Measurements from ENCODE around the gene HOXD4.

HOXD4 gene

DNA sequence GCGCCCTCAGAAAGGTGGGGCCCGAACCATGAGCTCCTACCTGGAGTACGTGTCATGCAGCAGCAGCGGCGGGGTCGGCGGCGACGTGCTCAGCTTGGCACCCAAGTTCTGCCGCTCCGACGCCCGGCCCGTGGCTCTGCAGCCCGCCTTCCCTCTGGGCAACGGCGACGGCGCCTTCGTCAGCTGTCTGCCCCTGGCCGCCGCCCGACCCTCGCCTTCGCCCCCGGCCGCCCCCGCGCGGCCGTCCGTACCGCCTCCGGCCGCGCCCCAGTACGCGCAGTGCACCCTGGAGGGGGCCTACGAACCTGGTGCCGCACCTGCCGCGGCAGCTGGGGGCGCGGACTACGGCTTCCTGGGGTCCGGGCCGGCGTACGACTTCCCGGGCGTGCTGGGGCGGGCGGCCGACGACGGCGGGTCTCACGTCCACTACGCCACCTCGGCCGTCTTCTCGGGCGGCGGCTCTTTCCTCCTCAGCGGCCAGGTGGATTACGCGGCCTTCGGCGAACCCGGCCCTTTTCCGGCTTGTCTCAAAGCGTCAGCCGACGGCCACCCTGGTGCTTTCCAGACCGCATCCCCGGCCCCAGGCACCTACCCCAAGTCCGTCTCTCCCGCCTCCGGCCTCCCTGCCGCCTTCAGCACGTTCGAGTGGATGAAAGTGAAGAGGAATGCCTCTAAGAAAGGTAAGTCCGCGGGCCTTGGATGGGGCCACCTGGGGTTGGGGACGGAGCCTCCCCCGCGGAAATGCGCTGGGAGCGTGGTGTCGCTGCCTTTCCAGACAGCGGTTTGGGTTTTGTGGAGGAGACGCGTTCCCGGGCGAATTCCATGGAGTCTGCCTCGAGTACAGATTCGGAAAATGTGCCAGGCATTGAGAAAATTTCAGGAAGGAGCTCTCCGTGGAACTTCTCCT lies 37.7 kb downstream of the HOXD4 start:
- DNase-seq (ENCODE audit: low spot score): no peak

DNA sequence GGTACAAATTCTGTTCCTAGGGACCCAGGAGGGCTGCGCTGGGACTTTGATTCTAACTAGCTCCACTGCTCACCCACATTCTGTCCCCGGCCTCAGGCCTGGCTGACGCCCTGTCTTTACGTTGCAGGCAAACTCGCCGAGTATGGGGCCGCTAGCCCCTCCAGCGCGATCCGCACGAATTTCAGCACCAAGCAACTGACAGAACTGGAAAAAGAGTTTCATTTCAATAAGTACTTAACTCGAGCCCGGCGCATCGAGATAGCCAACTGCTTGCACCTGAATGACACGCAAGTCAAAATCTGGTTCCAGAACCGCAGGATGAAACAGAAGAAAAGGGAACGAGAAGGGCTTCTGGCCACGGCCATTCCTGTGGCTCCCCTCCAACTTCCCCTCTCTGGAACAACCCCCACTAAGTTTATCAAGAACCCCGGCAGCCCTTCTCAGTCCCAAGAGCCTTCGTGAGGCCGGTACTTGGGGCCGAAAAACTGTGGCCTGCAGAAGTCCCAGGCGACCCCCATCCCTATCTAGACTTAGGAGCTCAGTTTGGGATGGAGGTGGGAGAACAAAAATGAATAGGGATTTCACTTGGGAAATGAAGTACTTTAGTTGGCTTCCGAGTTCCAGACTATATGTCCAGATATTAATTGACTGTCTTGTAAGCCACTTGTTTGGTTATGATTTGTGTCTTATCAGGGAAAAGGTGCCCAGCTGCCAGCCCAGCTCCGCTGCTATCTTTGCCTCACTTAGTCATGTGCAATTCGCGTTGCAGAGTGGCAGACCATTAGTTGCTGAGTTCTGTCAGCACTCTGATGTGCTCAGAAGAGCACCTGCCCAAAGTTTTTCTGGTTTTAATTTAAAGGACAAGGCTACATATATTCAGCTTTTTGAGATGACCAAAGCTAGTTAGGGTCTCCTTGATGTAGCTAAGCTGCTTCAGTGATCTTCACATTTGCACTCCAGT lies 38.6 kb downstream of the HOXD4 start:
- DNase-seq (ENCODE audit: low spot score): no peak

DNA sequence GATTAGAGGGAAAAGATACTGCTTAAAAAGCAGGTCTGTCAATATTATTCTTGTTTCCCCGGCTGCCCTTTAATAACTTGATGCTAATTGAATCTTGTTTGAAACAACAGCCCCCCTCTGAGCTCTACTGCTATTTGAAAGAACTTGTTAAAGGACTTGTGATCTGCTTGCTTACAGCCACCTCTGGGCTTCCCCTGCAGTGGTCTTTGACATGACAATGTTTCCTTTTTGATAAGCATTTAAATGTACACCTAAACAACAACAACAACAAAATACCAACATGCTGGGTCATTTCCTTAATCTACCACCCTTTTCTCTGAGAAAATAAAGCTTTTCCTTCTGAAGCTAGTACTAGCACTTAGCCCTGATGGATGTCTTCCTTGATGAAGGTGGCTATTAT lies 41.0 kb downstream of the HOXD4 start:
- no peak for DNase-seq (ENCODE audit: low spot score)

DNA sequence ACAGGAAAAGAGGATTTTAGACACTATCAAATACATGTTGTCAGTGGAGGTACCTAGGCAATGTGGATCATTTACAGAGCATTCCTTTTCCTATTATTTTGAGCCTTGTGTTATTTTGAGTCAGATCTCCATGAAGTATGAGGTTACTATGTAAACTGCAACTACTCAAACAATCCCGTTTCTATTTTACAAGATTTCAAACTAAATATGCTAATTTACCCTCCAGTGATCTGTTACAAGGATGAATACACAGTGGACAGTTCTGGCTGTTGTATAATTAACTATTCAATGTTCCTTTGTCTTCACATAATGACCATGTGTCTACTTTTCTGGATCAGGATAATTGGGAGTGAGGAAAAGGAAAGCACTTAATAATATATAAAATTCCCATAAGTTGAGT lies 41.7 kb downstream of the HOXD4 start:
- DNase-seq (ENCODE audit: low spot score): no peak

DNA sequence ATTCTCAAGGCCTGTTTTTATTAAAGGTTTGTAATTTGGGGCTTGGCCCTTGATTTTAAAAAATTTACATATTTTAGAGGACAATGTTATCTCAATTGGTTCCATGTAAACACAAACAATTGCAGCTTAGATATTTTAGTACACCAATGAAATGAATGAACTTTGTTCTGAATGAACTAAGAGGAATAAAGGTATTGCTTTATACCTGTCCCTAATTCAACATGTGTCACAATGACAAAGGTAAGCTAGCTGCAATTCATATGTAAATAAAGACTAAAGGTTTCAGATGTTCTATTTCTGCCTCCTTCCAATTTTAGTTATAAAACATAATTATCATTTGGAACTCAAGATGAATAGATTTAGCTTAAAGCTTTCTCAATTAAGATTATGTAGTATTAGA lies 48.6 kb downstream of the HOXD4 start:
- no peak for DNase-seq (ENCODE audit: low spot score)

DNA sequence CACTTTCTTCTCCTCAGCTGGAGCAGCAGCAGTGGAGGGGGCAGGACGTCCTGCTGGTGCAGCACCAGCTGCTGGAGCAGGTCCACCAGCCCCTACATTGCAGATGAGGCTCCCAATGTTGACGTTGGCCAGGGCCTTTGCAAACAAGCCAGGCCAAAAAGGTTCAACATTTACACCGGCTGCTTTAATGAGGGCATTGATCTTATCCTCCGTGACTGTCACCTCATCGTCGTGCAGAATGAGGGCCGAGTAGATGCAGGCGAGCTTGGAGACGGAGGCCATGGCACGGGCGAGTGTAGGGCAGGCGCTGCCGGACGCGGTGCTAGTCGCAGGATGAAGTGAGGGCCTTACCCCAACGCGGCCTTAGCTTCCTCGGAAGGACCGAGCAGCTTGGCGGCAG lies 49.6 kb downstream of the HOXD4 start:
- DNase-seq (ENCODE audit: low spot score): no peak

DNA sequence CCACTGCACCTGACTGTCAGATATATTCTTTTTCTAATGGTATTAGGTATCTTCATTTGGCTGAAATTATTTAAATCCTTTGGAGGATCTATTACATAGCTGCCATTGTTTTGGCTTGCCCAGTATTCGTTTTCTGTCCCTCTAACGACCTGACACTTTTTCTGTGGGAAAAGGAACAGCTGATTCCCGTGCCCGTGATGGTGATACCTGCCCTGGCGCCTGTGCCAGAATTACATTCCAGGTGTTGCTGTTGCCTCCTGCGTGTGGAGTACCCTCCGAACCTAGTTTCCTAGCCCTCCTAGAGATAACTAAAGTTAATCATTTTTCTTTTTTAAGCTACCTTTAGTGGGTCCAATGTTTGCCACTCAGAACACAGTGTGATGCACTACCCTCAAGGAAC lies 51.1 kb downstream of the HOXD4 start:
- no peak for DNase-seq (ENCODE audit: low spot score)

Data from SW480 (cell line).